GM19328 (cell line): ENCODE data around the gene FAM78B.

ENCODE experiments used
- ATAC-seq: cut with Tn5 transposase; IDR thresholded peaks from one replicate; pipeline ENCODE4 v1.9.1; 2021; ENCODE audit warnings: mild to moderate bottlenecking, moderate library complexity; ENCODE audit not compliant: unreplicated experiment

Gene FAM78B

GRCh38 chr1:166166698-166167571 is at the start of gene FAM78B:
Gene FAM78B (minus strand): TSS chr1:166167001. CDS start chr1:166166248, 753 bp downstream.
- peak; percentile 42 for ATAC-seq

- ATAC-seq = no peak
Observed at GRCh38 chr1:166202546-166202945, 35.7 kb upstream of the FAM78B start.

DNA sequence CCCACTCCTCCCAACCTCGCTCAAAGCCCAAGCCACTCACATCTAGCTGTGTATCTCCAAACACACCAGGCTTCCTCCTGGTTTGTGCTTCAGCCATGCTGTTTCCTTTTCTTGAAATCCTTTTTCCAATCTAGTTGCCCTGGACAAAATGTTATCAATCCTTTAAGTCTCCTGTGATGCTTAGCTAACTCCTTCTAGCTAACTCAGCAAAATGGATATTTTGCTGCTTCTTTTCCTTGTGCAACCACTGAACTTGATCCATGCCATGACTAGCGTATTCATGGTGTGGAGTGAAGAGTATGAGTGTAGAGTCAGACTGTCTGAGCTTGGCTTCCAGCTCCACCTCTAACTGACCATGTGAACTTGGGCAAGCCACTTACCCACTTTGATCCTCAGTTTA is 33.9 kb upstream of the FAM78B start:
- no peak for ATAC-seq

DNA sequence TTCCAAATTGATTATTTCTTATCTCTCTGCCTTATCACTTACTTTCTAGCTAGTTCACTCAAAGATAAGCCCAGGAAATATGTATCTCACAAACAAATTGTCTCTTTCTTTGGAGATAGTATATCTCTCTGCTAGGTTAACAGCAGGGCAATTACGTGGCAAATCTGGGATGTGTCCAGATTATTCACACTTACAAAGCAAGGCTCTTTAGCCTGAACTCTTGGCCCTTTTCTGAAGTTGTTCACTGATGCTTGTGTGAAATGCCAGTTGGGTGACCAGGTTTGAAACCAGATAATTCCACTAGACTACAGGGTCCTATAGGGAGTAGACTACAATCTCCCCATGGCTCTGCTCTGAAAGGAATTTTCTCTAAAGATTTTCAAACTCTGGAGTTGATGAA is 30.8 kb upstream of the FAM78B start:
- ATAC-seq = no peak

DNA sequence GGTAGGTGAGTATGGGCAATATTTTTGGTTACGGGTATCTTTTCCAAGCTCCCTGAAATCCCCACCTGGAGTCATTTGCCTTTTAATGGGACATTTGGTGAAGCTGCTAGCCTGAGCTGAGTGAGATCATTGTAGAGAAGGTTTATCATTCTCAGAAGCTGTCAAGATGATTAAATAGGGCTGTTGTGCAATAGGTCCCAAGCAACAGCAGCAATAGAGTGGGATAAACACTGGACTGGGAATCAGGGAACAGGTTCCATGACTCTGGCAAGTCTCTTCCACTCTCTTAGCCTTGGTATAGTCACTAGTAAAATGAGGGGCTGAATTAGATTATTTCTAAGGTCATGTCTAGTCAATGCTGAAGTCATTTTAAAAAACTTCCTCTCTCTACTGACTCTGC is 30.3 kb upstream of the FAM78B start:
- no peak for ATAC-seq

DNA sequence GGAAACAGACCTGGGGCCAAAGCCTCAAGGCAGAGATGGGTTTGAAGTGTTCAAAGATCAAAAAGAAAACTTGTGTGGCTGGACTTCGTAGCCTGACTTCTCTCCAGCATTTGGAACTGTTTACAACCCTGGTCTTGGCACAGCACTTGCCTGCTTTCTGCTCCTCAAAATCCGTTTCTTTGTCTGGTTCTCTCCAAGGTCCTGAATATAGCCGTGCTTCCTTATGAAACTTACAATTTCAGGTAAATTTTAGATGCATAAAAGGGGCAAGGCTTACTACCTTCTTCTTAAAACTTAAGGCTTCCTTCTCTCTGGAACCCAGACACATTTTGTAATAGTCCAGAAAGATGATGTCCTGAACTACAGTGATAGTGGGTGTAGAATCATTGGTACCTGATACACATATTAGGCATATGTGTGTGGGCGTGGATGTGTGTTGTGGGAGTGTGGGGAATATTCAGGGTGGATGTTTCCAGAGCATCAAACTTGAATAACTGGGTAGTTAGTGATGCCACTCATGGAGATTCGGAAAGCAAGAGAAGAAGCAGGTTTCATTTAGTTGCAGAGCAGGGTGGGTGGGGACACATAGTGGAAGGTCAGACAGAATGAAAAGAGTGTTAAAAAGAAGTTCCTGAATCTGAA is 26.4 kb upstream of the FAM78B start:
- ATAC-seq = no peak

GRCh38 chr1:166190400-166190799 is 23.6 kb upstream of the FAM78B start:
- no peak for ATAC-seq

GRCh38 chr1:166189126-166189525 is 22.3 kb upstream of the FAM78B start:
- ATAC-seq = no peak

- ATAC-seq = no peak
Observed at GRCh38 chr1:166185526-166185925, 18.7 kb upstream of the FAM78B start.

DNA sequence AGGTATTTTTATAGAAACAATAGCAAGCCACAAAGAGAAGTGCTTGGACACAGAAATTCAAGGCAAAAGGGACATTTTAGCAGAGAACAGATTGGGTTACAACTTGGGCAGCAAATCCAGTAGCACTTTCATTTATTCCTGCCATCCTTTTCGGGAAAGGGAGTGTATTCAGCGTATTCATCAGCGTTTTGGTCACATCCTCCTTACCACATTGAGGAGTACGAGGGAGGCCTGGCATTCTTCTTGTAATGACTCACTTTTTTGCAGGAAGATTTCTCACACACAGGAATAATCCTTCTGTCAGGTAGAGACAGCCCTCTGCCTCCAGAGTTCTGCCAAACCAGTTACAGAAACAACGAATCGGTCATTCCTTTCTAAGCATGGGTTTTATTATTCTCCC is 18.1 kb upstream of the FAM78B start:
- no peak for ATAC-seq

DNA sequence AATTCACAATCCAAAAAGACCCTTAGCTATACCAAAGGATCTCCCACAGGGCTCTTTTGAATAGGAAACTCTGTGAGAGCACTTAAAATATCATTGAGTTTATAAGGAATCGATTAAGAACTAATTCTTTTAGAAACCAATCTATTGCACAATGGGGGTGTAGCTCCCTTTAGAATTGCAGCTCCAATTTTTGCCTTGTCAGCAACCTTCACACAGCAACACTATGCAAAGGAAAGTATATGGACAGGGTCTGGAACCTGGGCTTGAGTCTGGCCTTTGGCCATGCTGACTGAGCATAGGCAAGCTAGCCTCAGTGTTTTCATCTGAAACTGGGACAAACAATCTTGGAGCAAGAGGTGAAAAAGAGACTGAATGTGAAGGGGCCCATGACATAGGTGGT is 17.2 kb upstream of the FAM78B start:
- ATAC-seq = no peak

DNA sequence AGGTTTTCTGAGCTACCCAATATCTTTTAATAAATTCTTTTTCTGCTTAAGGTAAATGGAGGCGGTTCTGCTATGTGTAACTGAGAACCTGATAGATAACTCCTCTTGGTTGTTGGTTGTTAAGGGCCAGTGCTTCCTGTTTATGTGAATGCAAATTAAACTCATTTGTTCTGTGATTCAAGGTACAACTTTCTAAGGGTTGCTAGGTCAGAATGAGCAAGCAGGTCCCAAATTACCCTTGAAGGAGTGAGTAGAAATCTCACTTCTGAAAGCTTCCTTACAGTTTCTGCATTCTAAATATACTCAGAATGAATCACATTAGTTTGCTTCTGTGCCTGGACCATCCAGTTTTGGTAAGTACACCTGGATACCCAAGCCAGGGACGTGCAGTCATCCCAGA is 15.5 kb upstream of the FAM78B start:
- no peak for ATAC-seq

- ATAC-seq = no peak
Observed at GRCh38 chr1:166176416-166176815, 9.6 kb upstream of the FAM78B start.

DNA sequence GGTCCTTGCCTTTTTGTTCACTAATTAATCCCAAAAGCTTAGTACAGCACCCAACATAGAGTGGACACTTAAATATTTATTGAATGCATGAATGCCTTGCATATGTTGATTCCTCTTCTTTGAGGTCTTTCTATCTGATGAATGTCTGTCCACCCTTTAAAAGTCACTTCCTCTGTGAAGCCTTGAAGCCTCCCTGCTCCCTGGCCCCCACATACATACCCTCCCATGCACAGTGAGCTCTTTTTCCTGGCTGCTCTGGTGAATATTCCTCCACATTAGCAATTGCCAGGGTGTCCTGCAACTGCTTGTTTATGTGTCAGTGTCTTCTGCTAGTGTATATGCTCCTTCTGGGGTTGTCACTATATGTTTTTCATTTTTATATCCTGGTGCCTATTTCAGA is 8.2 kb upstream of the FAM78B start:
- ATAC-seq = no peak

DNA sequence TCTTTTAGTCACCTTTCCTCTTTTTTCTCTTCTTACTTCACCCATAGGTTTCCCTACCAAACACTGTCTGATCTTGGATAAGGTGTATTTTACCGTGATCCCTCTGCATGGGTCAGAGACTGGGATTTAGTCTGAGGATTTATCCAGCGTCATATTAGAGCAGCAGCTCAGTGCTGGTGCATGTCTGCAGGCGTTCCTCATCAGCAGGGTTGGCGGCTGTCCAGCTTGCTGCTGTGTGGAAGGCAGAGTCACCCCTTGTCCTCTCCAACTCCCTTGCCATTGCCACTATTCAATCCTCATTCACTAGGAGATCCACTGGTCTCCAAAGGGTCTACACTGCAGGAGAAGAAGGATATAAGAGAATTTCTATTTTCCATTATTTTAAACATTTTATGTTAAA is 7.3 kb upstream of the FAM78B start:
- ATAC-seq = no peak

GRCh38 chr1:166172106-166172505 is 5.3 kb upstream of the FAM78B start:
- no peak for ATAC-seq

DNA sequence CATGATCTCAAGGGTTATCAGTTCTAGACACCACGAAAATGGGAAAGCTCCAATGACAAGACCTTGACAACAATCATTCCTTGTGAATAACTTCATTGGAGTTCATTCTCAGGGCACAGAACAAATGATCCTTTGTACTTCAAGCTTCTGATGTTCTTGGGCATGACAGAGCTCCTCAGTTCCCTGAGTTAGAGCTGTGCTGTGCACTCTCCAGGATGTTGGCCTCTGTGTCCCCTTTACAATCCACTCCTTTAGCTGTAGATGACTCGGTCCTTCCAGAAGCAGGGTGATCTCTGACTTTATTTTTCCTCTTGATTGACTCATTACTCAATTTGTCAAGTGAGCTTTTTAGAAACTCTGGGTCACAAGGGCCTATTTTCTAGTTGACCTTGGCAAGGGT is 3.9 kb upstream of the FAM78B start:
- ATAC-seq = no peak

DNA sequence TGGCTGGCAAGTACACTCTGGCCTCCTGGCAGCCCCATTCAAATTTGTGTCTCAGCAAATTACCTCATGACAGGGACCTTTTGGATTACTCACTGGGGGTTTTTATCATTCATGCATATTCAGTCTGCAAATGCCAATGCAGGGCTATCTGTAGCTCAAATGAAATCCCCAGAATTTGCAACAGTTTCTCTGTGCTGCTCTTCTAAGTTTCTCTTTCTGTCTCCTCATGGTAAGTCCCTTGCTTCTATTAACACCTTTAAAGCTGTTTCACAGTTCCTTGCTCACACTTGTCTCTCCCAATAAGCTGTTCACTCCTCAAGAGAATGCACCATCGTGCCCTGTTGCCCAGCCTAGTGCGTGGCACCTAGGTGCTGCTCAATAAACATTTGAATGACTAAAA is 3.3 kb upstream of the FAM78B start:
- ATAC-seq = peak; percentile 36

DNA sequence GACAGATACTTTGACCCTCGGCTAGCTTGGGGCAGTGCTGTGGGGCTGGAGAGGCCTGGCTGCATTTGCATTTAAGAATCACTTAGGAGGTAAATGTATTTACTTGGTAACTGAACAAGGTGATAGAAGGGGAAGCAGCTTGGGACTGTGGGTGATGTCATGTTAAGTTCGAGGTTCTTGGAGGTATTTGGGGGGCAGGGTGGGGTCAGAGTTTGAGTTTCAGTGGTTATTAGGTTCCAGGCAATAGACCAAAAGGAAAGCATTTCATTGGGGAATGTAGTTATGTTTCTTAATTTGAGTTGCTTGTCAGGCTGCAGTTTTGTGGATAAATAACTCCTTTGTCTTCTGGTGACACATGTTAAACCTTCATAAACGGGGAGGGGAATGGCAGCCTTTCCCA is 2.4 kb upstream of the FAM78B start:
- ATAC-seq = no peak

GRCh38 chr1:166167572-166167925 is 748 bp upstream of the FAM78B start:
- ATAC-seq = no peak

DNA sequence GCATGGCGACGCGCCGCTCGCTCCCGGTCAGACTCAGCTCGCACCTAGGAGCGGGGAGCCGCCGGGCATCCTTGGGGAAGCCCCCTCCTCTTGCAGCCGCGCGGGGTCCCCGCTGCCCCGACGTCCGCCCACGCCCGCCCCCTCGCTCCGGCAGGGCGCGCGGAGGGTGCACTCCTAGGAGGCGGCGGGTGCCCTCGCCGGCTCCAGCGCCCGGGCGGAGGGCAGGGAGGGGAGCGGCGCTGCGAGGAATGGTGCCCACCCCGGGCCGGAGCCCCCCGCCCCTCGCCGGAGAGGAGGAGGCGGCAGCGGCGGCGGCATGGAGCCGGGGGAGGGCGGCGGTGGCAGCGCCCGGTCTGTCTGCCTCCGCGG is 488 bp downstream of the FAM78B start:
- peak; percentile 16 for ATAC-seq

- no peak for ATAC-seq
Observed at GRCh38 chr1:166165661-166166328, 1.0 kb downstream of the FAM78B start.
